Right lobe of liver (tissue), 6 donors: ENCODE data around the gene LDLRAD4. TPM values are rescaled to one million over a fixed set of nuclear protein-coding genes. Genes with fewer than 3 reads are reported as not detected.

Source experiments
- ATAC-seq, 4 donors: fragments of 200-7000 bp; cut with Tn5 transposase; one replicate each; pipeline ENCODE4 v1.9.1; 2020; ENCODE audit warnings: mild to moderate bottlenecking in 4 of 4, moderate library complexity in 4 of 4
- DNase-seq, 3 donors: peaks; one replicate each; pipeline ENCODE4 v3.0.0-alpha.2; 2020
- H3K27ac ChIP-seq, 3 donors: fragments of 200-600 bp; one replicate each; pipeline ENCODE4 v1.8.0; 2022
- H3K27me3 ChIP-seq, 2 donors: fragments of 200-600 bp; one replicate each; pipeline ENCODE4 v1.8.0; 2022
- H3K36me3 ChIP-seq, 4 donors: fragments of 200-600 bp; sonication (generic) in 1 of 4; one replicate each; pipeline versions ENCODE4 v1.5.1 to v1.8.0; 2017 to 2022; ENCODE audit warnings: control low read depth in 1 of 4
- H3K4me1 ChIP-seq, 4 donors: fragments of 200-600 bp; sonication (generic) in 1 of 4; one replicate each; pipeline versions ENCODE4 v1.5.1 to v1.8.0; 2017 to 2022; ENCODE audit warnings: control low read depth in 1 of 4
- H3K4me3 ChIP-seq, 3 donors: fragments of 200-600 bp; one replicate each; pipeline ENCODE4 v1.8.0; 2022
- H3K9me3 ChIP-seq, 4 donors: fragments of 200-600 bp; sonication (generic) in 1 of 4; one replicate each; pipeline versions ENCODE4 v1.5.1 to v1.8.0; 2017 to 2022; ENCODE audit warnings: control low read depth in 1 of 4
- CTCF ChIP-seq, 4 donors: fragments of 200-600 bp in 3 of 4; fragments of 450-650 bp in 1 of 4; IDR thresholded peaks; one replicate each; pipeline versions ENCODE4 v1.5.1 to v1.8.0; 2016 to 2022; ENCODE audit warnings: antibody characterized with exemption in 4 of 4, mild to moderate bottlenecking in 2 of 4
- POLR2A ChIP-seq: fragments of 450-650 bp; IDR thresholded peaks from one replicate; pipeline ENCODE4 v1.6.1; 2017; ENCODE audit warnings: antibody characterized with exemption, mild to moderate bottlenecking
- WGBS: methylation state at CpG from one replicate; pipeline ENCODE4 v1.1.6; 2018; ENCODE audit warnings: low coverage, low lambda C conversion rate; ENCODE audit not compliant: insufficient coverage; ENCODE audit errors: missing lambda C conversion rate; 5-methylcytosine and 5-hydroxymethylcytosine counted together
- intact Hi-C, 2 donors: fragments of 100-400 bp; cut with DNase I; formaldehyde crosslinking; loops; one replicate each; pipeline versions ENCODE4 v1.11.2 to v1.14.1; 2022
- total RNA-seq, 6 experiments: library from RNA; depleted of rRNA in 2 of 6; stranded (reverse); fragments of >200 nt in 2 of 6; fragmentation: NEBNext Ultra II Directional in 3 of 6; extraction: Animal tissue kit (Norgen Biotek cat#: 25700) in 3 of 6; gene quantifications; one replicate each; pipeline versions ENCODE4 v1.1.0 to v1.2.4, GENCODE V29; 2016 to 2023
- donor health status: DM: no; HTN: yes; CAD: no.
- donor health status: DM: no; HTN: no; CAD: no.
- donor health status: DM: no; HTN: no; CAD: no.
- donor health status: DM: no; HTN: yes; CAD: no.
- donor health status: DM: no; HTN: yes; CAD: no.

LDLRAD4 gene
- total RNA-seq, 6 experiments from 2014 or later: 10.6 to 66.4 (median 18.7) TPM

GRCh38 chr18:13400636-13401315 is 182.2 kb downstream of the LDLRAD4 start:
- Histone ChIP-seq H3K9me3 (no peaks in the 10 kb centered on the region), H3K4me1 (peaks cover 0 to 2% (median 0%) of the 10 kb centered on the region in 4 donors), H3K36me3 (no peaks in the 10 kb centered on the region), H3K4me3 (no peak overlapping the region), H3K27me3 (no peaks in the 10 kb centered on the region), H3K27ac (no peak overlapping the region)
- WGBS: 94% methylated on average over 8 of the region's 11 CpGs
- DNase-seq (no peak), ATAC-seq (no peak)
- intact Hi-C loops: no loop called here
- no peak for TF ChIP-seq CTCF (IDR thresholded peaks at IDR 0.05)

- WGBS: 79% methylated on average over 4 of the region's 8 CpGs
- TF ChIP-seq CTCF (IDR thresholded peaks at IDR 0.05) (no peak), POLR2A (no peak)
- no peaks in the 10 kb centered on the region for H3K27me3 ChIP-seq
- H3K27ac ChIP-seq: no peak overlapping the region
- H3K4me3 ChIP-seq: no peak overlapping the region
- no peaks in the 10 kb centered on the region for H3K36me3 ChIP-seq
- no peak for DNase-seq
- ATAC-seq: no peak
- peaks cover 0 to 8% (median 3%) of the 10 kb centered on the region in 4 donors for H3K4me1 ChIP-seq
- intact Hi-C loops: no loop called here
- H3K9me3 ChIP-seq: no peaks in the 10 kb centered on the region
These were observed 182.8 kb downstream of the LDLRAD4 start for GRCh38 chr18:13401404-13401803.

- ATAC-seq: no peak
- no peaks in the 10 kb centered on the region for H3K36me3 ChIP-seq
- H3K4me3 ChIP-seq: no peak overlapping the region
- no peaks in the 10 kb centered on the region for H3K27me3 ChIP-seq
- TF ChIP-seq CTCF (IDR thresholded peaks at IDR 0.05) (no peak), POLR2A (no peak)
- H3K4me1 ChIP-seq: peaks cover 0 to 12% (median 5%) of the 10 kb centered on the region in 4 donors
- no peak overlapping the region for H3K27ac ChIP-seq
- WGBS: 87% methylated on average over 9 of the region's 10 CpGs
- no peak for DNase-seq
- intact Hi-C loops: no loop called here
- no peaks in the 10 kb centered on the region for H3K9me3 ChIP-seq
These were observed 183.3 kb downstream of the LDLRAD4 start for GRCh38 chr18:13401826-13402225.

- H3K4me3 ChIP-seq: no peak overlapping the region
- no peaks in the 10 kb centered on the region for H3K9me3 ChIP-seq
- H3K36me3 ChIP-seq: no peaks in the 10 kb centered on the region
- H3K4me1 ChIP-seq: peaks cover 0 to 21% (median 10%) of the 10 kb centered on the region in 4 donors
- ATAC-seq (no peak), DNase-seq (no peak)
- no peaks in the 10 kb centered on the region for H3K27me3 ChIP-seq
- intact Hi-C loops: no loop called here
- H3K27ac ChIP-seq: no peak overlapping the region
- no peak for TF ChIP-seq POLR2A
- no peak for TF ChIP-seq CTCF (IDR thresholded peaks at IDR 0.05)
- WGBS: 93% methylated on average over 10 of the region's 31 CpGs
These were observed 185.4 kb downstream of the LDLRAD4 start for GRCh38 chr18:13403786-13404549.
